PC-9 (cell line): ENCODE measurements around the gene KAT7. TPM values are rescaled to one million over a fixed set of nuclear protein-coding genes. Genes with fewer than 3 reads are reported as not detected.

ENCODE experiments used
- BruUV-seq: library from RNA; stranded (reverse); fragments of 400-500 nt; replicated peaks from 2 replicates; lab custom pipeline; 2021; lab: Mats Ljungman, UMichigan
- CTCF ChIA-PET: fragments of 300-600 bp; sonication (Branson Sonifier 250); formaldehyde crosslinking; loops from one replicate; lab custom pipeline; 2022; ENCODE audit warnings: antibody characterized with exemption; lab: Charles Lee
- POLR2A ChIA-PET: fragments of 300-600 bp; sonication (Branson Sonifier 250); formaldehyde crosslinking; loops from one replicate; lab custom pipeline; 2022; ENCODE audit warnings: antibody characterized with exemption; ENCODE audit not compliant: unreplicated experiment; lab: Charles Lee
- DNase-seq, 2 experiments: peaks; one replicate each; pipeline versions ENCODE4 v3.0.0 to v3.0.0-alpha.2; 2015 to 2022; ENCODE audit warnings: mixed read lengths in 1 of 2
- H2AFZ ChIP-seq: fragments of 200-600 bp; sonication (generic); 2 replicates; pipeline ENCODE4 v1.8.1; 2017; ENCODE audit warnings: antibody characterized with exemption
- H3F3A ChIP-seq: fragments of 200-600 bp; sonication (generic); 2 replicates; pipeline ENCODE4 v1.8.1; 2017; ENCODE audit warnings: antibody characterized with exemption, mild to moderate bottlenecking, low read depth; ENCODE audit not compliant: insufficient read depth
- H3K27ac ChIP-seq: fragments of 200-600 bp; sonication (generic); 2 replicates; pipeline ENCODE4 v1.6.1; 2016; ENCODE audit warnings: mixed run types
- H3K27me3 ChIP-seq: fragments of 200-600 bp; sonication (generic); 2 replicates; pipeline ENCODE4 v1.6.1; 2016; ENCODE audit warnings: low read depth, mixed run types; ENCODE audit not compliant: insufficient read depth
- H3K36me3 ChIP-seq: fragments of 200-600 bp; sonication (generic); 2 replicates; pipeline ENCODE4 v1.6.1; 2016; ENCODE audit warnings: low read depth, mixed run types
- H3K4me1 ChIP-seq: fragments of 200-600 bp; sonication (generic); replicated peaks from 2 replicates; pipeline ENCODE4 v1.6.1; 2016; ENCODE audit warnings: mixed run types; ENCODE audit not compliant: insufficient read depth
- H3K4me2 ChIP-seq: fragments of 200-600 bp; sonication (generic); 2 replicates; pipeline ENCODE4 v1.6.1; 2017; ENCODE audit warnings: mixed run types
- H3K4me3 ChIP-seq: fragments of 200-600 bp; sonication (generic); 2 replicates; pipeline ENCODE4 v1.6.1; 2016; ENCODE audit warnings: mixed run types
- H3K79me2 ChIP-seq: fragments of 200-600 bp; sonication (generic); 2 replicates; pipeline ENCODE4 v1.6.1; 2017; ENCODE audit warnings: low read depth, mixed run types
- H3K9me2 ChIP-seq: fragments of 200-600 bp; sonication (generic); 2 replicates; pipeline ENCODE4 v1.8.1; 2017; ENCODE audit warnings: mild to moderate bottlenecking; ENCODE audit not compliant: insufficient read depth
- H3K9me3 ChIP-seq: fragments of 200-600 bp; sonication (generic); 2 replicates; pipeline ENCODE4 v1.8.1; 2016; ENCODE audit warnings: low read depth; ENCODE audit not compliant: insufficient read depth
- H4K20me1 ChIP-seq: fragments of 200-600 bp; sonication (generic); 2 replicates; pipeline ENCODE4 v1.8.1; 2017; ENCODE audit not compliant: insufficient read depth
- CTCF ChIP-seq: fragments of 200-600 bp; sonication (generic); conservative IDR thresholded peaks from 2 replicates; pipeline ENCODE4 v1.6.1; 2017; ENCODE audit warnings: mixed run types, antibody characterized with exemption, mild to moderate bottlenecking, moderate library complexity
- EZH2 ChIP-seq: fragments of 200-600 bp; sonication (generic); IDR thresholded peaks from 2 replicates; pipeline ENCODE4 v1.8.0; 2017; ENCODE audit warnings: antibody characterized with exemption, low read depth
- intact Hi-C: fragments of 100-400 bp; cut with micrococcal nuclease; formaldehyde crosslinking; loops from one replicate; pipeline ENCODE4 v1.10.0; 2022; ENCODE audit not compliant: unreplicated experiment
- total RNA-seq: library from RNA; stranded (reverse); gene quantifications from 2 replicates; pipeline ENCODE4 v1.2.3, GENCODE V29; 2021

KAT7 gene
- total RNA-seq, 1 experiment from 2014 or later = 57.0 TPM

GRCh38 chr17:49862781-49863331, 74.4 kb downstream of the KAT7 start:
- TF ChIP-seq CTCF (no peak), EZH2 (no peak)
- Histone ChIP-seq H3K4me3 (no peak overlapping the region), H3K36me3 (no peaks in the 10 kb centered on the region), H3K4me2 (no peak overlapping the region), H3K27me3 (no peaks in the 10 kb centered on the region), H2AFZ (no peak overlapping the region), H3K27ac (no peak overlapping the region), H3K9me2 (no peaks in the 10 kb centered on the region), H3K9me3 (no peaks in the 10 kb centered on the region), H4K20me1 (no peaks in the 10 kb centered on the region), H3K4me1 (peaks cover 4% of the 10 kb centered on the region), H3F3A (no peaks in the 10 kb centered on the region), H3K79me2 (no peaks in the 10 kb centered on the region)
- intact Hi-C loops = no loop called here
- POLR2A ChIA-PET = no interaction called here
- DNase-seq = no peak
- BruUV-seq = no TSS peak
- CTCF ChIA-PET = interaction anchor here (3.9 kb wide), 1 partner anchor 135 kb away, joined by 29 read pairs; no protein-coding TSS in a partner anchor

GRCh38 chr17:49866019-49866380, 77.5 kb downstream of the KAT7 start:
- H3K27ac ChIP-seq = no peak overlapping the region
- CTCF ChIA-PET = no interaction called here
- no peaks in the 10 kb centered on the region for H3K27me3 ChIP-seq
- no peaks in the 10 kb centered on the region for H3K79me2 ChIP-seq
- H3K4me2 ChIP-seq = no peak overlapping the region
- POLR2A ChIA-PET = interaction anchor here (0.6 kb wide), 1 partner anchor 275 kb away, joined by 4 read pairs; no protein-coding TSS in a partner anchor
- no peaks in the 10 kb centered on the region for H4K20me1 ChIP-seq
- intact Hi-C loops = no loop called here
- no peaks in the 10 kb centered on the region for H3K36me3 ChIP-seq
- TF ChIP-seq CTCF (no peak), EZH2 (no peak)
- H3K9me3 ChIP-seq = no peaks in the 10 kb centered on the region
- no peaks in the 10 kb centered on the region for H3K9me2 ChIP-seq
- no TSS peak for BruUV-seq
- no peak overlapping the region for H2AFZ ChIP-seq
- DNase-seq = no peak
- no peaks in the 10 kb centered on the region for H3F3A ChIP-seq
- H3K4me3 ChIP-seq = no peak overlapping the region
- H3K4me1 ChIP-seq = peaks cover 4% of the 10 kb centered on the region

- DNase-seq = no peak
- H3K9me2 ChIP-seq = no peaks in the 10 kb centered on the region
- H3K79me2 ChIP-seq = no peaks in the 10 kb centered on the region
- TF ChIP-seq CTCF = no peak
- no peak overlapping the region for H3K27ac ChIP-seq
- BruUV-seq = no TSS peak
- H4K20me1 ChIP-seq = no peaks in the 10 kb centered on the region
- no peaks in the 10 kb centered on the region for H3F3A ChIP-seq
- intact Hi-C loops = no loop called here
- no peaks in the 10 kb centered on the region for H3K4me1 ChIP-seq
- H3K4me3 ChIP-seq = no peak overlapping the region
- POLR2A ChIA-PET = no interaction called here
- no peak overlapping the region for H2AFZ ChIP-seq
- no peaks in the 10 kb centered on the region for H3K36me3 ChIP-seq
- H3K27me3 ChIP-seq = no peaks in the 10 kb centered on the region
- H3K9me3 ChIP-seq = no peaks in the 10 kb centered on the region
- H3K4me2 ChIP-seq = no peak overlapping the region
- CTCF ChIA-PET = interaction anchor here (0.5 kb wide), 1 partner anchor 10 kb away, joined by 6 read pairs; no protein-coding TSS in a partner anchor
These were observed 78.5 kb downstream of the KAT7 start for GRCh38 chr17:49866882-49867413.
